HL-60 (cell line): ENCODE measurements around the gene NEK9.

Source experiments
- POLR2AphosphoS5 ChIP-seq: IDR thresholded peaks from 2 replicates; pipeline ENCODE4 v1.6.1; 2012; ENCODE audit warnings: low read depth
- TF ChIP-seq, protein P1 (sequence below): IDR thresholded peaks from one replicate; pipeline ENCODE4 v1.5.1; 2011; ENCODE audit warnings: low read length, control low read depth, inconsistent platforms; ENCODE audit not compliant: insufficient read depth

DNA sequence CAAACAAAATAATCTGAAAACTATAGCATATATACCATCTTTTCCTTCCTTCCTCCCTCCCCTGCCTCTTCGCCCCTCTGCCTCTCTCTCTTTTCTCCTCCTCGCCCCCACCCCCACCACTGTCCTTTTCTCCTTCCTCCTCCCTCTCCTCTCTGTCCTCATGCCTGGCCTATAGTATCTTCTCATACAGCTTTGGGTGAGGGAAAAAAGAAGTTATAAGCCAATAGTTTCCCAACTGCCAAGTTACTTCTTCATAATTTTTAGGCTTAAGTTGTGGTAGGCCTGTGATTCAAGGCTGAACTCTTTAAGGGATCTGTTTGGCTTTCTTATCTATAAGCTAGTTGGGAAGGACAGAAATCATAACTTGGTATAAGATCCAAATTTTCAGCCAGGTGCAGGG, 40.5 kb upstream of the NEK9 start:
- TF ChIP-seq, protein P1, sequence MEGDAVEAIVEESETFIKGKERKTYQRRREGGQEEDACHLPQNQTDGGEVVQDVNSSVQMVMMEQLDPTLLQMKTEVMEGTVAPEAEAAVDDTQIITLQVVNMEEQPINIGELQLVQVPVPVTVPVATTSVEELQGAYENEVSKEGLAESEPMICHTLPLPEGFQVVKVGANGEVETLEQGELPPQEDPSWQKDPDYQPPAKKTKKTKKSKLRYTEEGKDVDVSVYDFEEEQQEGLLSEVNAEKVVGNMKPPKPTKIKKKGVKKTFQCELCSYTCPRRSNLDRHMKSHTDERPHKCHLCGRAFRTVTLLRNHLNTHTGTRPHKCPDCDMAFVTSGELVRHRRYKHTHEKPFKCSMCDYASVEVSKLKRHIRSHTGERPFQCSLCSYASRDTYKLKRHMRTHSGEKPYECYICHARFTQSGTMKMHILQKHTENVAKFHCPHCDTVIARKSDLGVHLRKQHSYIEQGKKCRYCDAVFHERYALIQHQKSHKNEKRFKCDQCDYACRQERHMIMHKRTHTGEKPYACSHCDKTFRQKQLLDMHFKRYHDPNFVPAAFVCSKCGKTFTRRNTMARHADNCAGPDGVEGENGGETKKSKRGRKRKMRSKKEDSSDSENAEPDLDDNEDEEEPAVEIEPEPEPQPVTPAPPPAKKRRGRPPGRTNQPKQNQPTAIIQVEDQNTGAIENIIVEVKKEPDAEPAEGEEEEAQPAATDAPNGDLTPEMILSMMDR: no peak
- no peak for TF ChIP-seq POLR2AphosphoS5
